RWPE2 (cell line): ENCODE results near the gene YWHAG.
"Not testable (repeated sequence)": the region's sequence is repeated elsewhere in the genome, so short reads cannot be mapped to it uniquely, and the experiment has no call there.

ENCODE experiments used
- ATAC-seq: fragments of 200-7000 bp; cut with Tn5 transposase; 3 replicates; pipeline ENCODE4 v1.9.1; 2021; ENCODE audit warnings: low read depth
- DNase-seq: peaks from one replicate; pipeline ENCODE4 v3.0.0-alpha.2; 2020; ENCODE audit warnings: low spot score
- H3K27ac ChIP-seq: fragments of 450-650 bp; 2 replicates; pipeline ENCODE4 v1.5.1; 2017; ENCODE audit warnings: mild to moderate bottlenecking; ENCODE audit not compliant: poor library complexity, severe bottlenecking
- H3K27me3 ChIP-seq: fragments of 250-450 bp; sonication (Bioruptor Pico); 2 replicates; pipeline ENCODE4 v1.5.1; 2021; ENCODE audit warnings: mild to moderate bottlenecking, moderate library complexity; ENCODE audit not compliant: insufficient read depth, poor library complexity, severe bottlenecking
- H3K36me3 ChIP-seq: fragments of 250-450 bp; sonication (Bioruptor Pico); 2 replicates; pipeline ENCODE4 v1.5.1; 2020; ENCODE audit warnings: low read depth, mild to moderate bottlenecking, moderate library complexity
- H3K4me1 ChIP-seq: fragments of 250-450 bp; sonication (Bioruptor Pico); 2 replicates; pipeline ENCODE4 v1.5.1; 2021; ENCODE audit warnings: mild to moderate bottlenecking, moderate library complexity; ENCODE audit not compliant: insufficient read depth, poor library complexity, severe bottlenecking
- H3K4me3 ChIP-seq: fragments of 250-450 bp; sonication (Bioruptor Pico); 2 replicates; pipeline ENCODE4 v1.5.1; 2021; ENCODE audit warnings: mild to moderate bottlenecking, moderate library complexity; ENCODE audit not compliant: severe bottlenecking
- H3K9me3 ChIP-seq: fragments of 250-450 bp; sonication (Bioruptor Pico); 2 replicates; pipeline ENCODE4 v1.5.1; 2021; ENCODE audit warnings: mild to moderate bottlenecking, moderate library complexity; ENCODE audit not compliant: severe bottlenecking
- TF ChIP-seq, protein P1 (sequence below): fragments of 450-650 bp; IDR thresholded peaks from one replicate; pipeline ENCODE4 v1.5.1; 2017; ENCODE audit warnings: mild to moderate bottlenecking, moderate library complexity; ENCODE audit not compliant: poor library complexity, severe bottlenecking

The YWHAG gene

DNA sequence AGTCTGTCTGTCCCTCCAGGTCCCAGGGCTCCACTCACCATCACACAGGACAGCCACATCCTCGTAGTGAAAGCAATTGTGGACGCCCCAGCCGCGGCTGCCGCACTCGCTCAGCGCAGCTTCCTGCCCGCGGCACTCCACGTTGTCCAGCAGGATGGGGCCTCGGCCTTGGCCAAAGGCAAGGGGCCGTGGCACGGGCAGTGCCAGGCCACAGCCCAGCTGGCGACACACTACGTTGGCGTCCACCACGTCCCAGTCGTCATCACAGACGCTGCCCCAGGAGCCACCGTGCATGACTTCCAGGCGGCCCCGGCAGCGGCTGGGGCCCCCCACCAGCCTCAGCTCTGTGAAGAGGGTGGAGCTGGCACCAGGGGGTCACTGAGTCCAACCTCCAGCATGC lies 41.5 kb upstream of the YWHAG start:
- Histone ChIP-seq H3K27ac (no peak overlapping the region), H3K9me3 (no peaks in the 10 kb centered on the region), H3K4me1 (peaks cover 3% of the 10 kb centered on the region), H3K36me3 (no peaks in the 10 kb centered on the region), H3K4me3 (no peak overlapping the region), H3K27me3 (no peaks in the 10 kb centered on the region)
- DNase-seq (no peak), ATAC-seq (no peak)
- TF ChIP-seq, protein P1, sequence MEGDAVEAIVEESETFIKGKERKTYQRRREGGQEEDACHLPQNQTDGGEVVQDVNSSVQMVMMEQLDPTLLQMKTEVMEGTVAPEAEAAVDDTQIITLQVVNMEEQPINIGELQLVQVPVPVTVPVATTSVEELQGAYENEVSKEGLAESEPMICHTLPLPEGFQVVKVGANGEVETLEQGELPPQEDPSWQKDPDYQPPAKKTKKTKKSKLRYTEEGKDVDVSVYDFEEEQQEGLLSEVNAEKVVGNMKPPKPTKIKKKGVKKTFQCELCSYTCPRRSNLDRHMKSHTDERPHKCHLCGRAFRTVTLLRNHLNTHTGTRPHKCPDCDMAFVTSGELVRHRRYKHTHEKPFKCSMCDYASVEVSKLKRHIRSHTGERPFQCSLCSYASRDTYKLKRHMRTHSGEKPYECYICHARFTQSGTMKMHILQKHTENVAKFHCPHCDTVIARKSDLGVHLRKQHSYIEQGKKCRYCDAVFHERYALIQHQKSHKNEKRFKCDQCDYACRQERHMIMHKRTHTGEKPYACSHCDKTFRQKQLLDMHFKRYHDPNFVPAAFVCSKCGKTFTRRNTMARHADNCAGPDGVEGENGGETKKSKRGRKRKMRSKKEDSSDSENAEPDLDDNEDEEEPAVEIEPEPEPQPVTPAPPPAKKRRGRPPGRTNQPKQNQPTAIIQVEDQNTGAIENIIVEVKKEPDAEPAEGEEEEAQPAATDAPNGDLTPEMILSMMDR: no peak

GRCh38 chr7:76397409-76398183 lies 38.8 kb upstream of the YWHAG start:
- no peaks in the 10 kb centered on the region for H3K9me3 ChIP-seq
- H3K27ac ChIP-seq: peak overlapping the region; percentile 38
- TF ChIP-seq, protein P1: no peak
- peak; percentile 81 for DNase-seq
- H3K36me3 ChIP-seq: no peaks in the 10 kb centered on the region
- no peaks in the 10 kb centered on the region for H3K27me3 ChIP-seq
- peaks cover 3% of the 10 kb centered on the region for H3K4me1 ChIP-seq
- ATAC-seq: peak; percentile 56
- H3K4me3 ChIP-seq: peak overlapping the region; percentile 38

DNA sequence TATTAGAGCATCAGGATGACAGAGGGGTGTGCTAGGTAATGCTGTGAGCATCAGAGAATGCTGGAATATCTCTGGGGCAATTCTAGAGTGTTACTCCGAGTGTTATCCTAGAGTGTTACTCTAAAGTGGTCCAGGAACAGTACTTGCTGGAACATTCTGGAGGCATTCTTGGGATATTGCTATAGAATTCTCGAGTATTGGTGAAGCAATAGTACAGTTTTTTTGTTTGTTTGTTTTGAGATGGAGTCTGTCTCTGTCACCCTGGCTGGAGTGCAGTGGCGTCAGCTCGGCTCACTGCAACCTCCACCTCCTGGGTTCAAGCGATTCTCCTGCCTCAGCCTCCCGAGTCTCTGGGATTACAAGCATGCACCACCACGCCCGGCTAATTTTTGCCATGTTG lies 38.1 kb upstream of the YWHAG start:
- Histone ChIP-seq H3K4me1 (peaks cover 3% of the 10 kb centered on the region), H3K9me3 (no peaks in the 10 kb centered on the region), H3K36me3 (no peaks in the 10 kb centered on the region), H3K27me3 (no peaks in the 10 kb centered on the region), H3K4me3 (peak overlapping the region; percentile 38), H3K27ac (peak overlapping the region; percentile 38)
- TF ChIP-seq, protein P1: no peak
- DNase-seq (no peak), ATAC-seq (no peak)

DNA sequence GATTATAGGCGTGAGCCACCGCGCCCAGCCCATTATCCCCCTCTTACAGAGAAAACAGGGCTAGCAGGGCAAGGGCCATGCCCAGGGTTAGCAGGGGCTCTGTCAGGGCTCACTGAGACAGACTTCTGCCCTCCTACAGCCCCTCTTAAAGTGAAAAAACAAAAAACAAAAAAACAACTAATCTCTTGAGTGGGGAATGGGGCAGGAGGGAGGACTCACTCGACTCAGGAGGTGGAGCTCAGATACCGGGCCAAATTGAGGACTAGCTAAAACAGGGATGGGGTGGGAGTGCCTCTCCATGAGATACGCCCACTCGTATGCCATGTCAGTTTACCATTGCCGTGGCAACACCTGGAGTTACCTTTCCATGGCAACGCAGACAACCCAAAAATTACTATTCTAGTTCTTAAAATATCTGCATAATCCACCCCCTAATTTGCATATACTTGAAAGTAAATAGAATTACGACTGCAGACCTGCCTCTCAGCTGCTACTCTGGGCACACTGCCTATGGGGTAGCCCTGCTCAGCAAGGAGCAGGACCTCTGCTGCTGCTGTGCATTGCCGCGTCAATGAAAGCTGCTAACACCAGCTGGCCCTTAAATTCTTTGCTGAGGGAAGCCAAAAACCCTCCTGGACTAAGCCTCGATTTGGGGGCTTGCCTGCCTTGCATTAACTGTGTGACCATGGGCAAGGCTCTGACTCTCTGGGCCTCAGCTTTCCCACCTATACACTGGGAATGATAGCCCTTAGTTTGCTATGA lies 37.4 kb upstream of the YWHAG start:
- H3K9me3 ChIP-seq: no peaks in the 10 kb centered on the region
- H3K4me3 ChIP-seq: no peak overlapping the region
- ATAC-seq (no peak), DNase-seq (no peak)
- peaks cover 3% of the 10 kb centered on the region for H3K4me1 ChIP-seq
- H3K27ac ChIP-seq: peak overlapping the region; percentile 38
- TF ChIP-seq, protein P1: no peak
- no peaks in the 10 kb centered on the region for H3K27me3 ChIP-seq
- H3K36me3 ChIP-seq: no peaks in the 10 kb centered on the region

GRCh38 chr7:76395605-76395964 lies 36.8 kb upstream of the YWHAG start:
- not testable (repeated sequence) for H3K4me1 ChIP-seq, ATAC-seq, H3K27me3 ChIP-seq, H3K4me3 ChIP-seq, DNase-seq, H3K27ac ChIP-seq, H3K36me3 ChIP-seq, H3K9me3 ChIP-seq
